K562 (cell line): Measurements from ENCODE around the gene MEGF10.
"Not testable (repeated sequence)": the region's sequence is repeated elsewhere in the genome, so short reads cannot be mapped to it uniquely, and the experiment has no call there.

Experiments
- CBFA2T3 ChIP-seq: fragments of 450-650 bp; IDR thresholded peaks from 2 replicates; pipeline ENCODE4 v1.6.1; 2017
- MTA3 ChIP-seq: fragments of 450-650 bp; formaldehyde crosslinking; IDR thresholded peaks from 2 replicates; pipeline ENCODE4 v1.6.1; 2017; ENCODE audit warnings: mild to moderate bottlenecking, borderline replicate concordance
- MXD1 ChIP-seq: fragments of 250-450 bp; sonication (Bioruptor Pico); IDR thresholded peaks from 2 replicates; pipeline ENCODE4 v1.8.0; 2021; ENCODE audit warnings: borderline replicate concordance, mild to moderate bottlenecking, moderate library complexity; ENCODE audit not compliant: poor library complexity, severe bottlenecking
- NFE2L1 ChIP-seq: fragments of 450-650 bp; IDR thresholded peaks from 2 replicates; pipeline ENCODE4 v1.6.1; 2016; ENCODE audit warnings: missing genetic modification characterization, low read depth, mild to moderate bottlenecking, missing compliant biosample characterization, moderate library complexity, borderline replicate concordance
- TF ChIP-seq, protein P1 (sequence below): fragments of 250-450 bp; sonication (Bioruptor Pico); IDR thresholded peaks from 2 replicates; pipeline ENCODE4 v1.5.0; 2021
- TF ChIP-seq, protein P2 (sequence below): fragments of 450-650 bp; conservative IDR thresholded peaks from 2 replicates; pipeline ENCODE4 v1.6.1; 2016; ENCODE audit warnings: missing genetic modification characterization, low read depth, mild to moderate bottlenecking, missing compliant biosample characterization, moderate library complexity

DNA sequence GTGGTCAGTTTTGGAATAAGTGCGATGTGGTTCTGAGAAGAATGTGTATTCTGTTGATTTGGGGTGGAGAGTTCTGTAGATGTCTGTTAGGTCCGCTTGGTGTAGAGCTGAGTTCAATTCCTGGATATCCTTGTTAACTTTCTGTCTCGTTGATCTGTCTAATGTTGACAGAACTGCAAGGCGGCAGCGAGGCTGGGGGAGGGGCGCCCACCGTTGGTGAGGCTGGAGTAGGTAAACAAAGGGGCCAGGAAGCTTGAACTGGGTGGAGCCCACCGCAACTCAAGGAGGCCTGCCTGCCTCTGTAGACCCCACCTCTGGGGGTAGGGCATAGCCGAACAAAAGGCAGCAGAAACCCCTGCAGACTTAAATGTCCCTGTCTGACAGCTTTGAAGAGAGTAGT lies 22.3 kb upstream of the MEGF10 start:
- TF ChIP-seq MXD1 (CRISPR knock-in tag); NFE2L1 (tag); CBFA2T3; MTA3: not testable (repeated sequence)
- TF ChIP-seq, protein P1, sequence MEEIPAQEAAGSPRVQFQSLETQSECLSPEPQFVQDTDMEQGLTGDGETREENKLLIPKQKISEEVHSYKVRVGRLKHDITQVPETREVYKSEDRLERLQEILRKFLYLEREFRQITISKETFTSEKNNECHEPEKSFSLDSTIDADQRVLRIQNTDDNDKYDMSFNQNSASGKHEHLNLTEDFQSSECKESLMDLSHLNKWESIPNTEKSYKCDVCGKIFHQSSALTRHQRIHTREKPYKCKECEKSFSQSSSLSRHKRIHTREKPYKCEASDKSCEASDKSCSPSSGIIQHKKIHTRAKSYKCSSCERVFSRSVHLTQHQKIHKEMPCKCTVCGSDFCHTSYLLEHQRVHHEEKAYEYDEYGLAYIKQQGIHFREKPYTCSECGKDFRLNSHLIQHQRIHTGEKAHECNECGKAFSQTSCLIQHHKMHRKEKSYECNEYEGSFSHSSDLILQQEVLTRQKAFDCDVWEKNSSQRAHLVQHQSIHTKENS (CRISPR knock-in tag) = not testable (repeated sequence)
- TF ChIP-seq, protein P2, sequence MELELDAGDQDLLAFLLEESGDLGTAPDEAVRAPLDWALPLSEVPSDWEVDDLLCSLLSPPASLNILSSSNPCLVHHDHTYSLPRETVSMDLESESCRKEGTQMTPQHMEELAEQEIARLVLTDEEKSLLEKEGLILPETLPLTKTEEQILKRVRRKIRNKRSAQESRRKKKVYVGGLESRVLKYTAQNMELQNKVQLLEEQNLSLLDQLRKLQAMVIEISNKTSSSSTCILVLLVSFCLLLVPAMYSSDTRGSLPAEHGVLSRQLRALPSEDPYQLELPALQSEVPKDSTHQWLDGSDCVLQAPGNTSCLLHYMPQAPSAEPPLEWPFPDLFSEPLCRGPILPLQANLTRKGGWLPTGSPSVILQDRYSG (tag) = not testable (repeated sequence)
